Muscle layer of duodenum (tissue), 2 donors: ENCODE results near the gene COL25A1.

Source experiments
- H3K27ac ChIP-seq: one replicate; pipeline ENCODE4 v1.7.0; 2013; ENCODE audit warnings: mild to moderate bottlenecking, low read length
- H3K27me3 ChIP-seq: one replicate; pipeline ENCODE4 v1.7.0; 2013; ENCODE audit warnings: low read depth, mild to moderate bottlenecking, control low read depth, low read length
- H3K36me3 ChIP-seq, 2 donors: one replicate each; pipeline ENCODE4 v1.7.0; 2013; ENCODE audit warnings: low read length in 2 of 2, control low read depth in 1 of 2, mild to moderate bottlenecking in 1 of 2; ENCODE audit not compliant: insufficient read depth in 2 of 2, control insufficient read depth in 1 of 2
- H3K4me1 ChIP-seq, 2 donors: one replicate each; pipeline ENCODE4 v1.7.0; 2013; ENCODE audit warnings: low read length in 2 of 2, mild to moderate bottlenecking in 2 of 2, control low read depth in 1 of 2, moderate library complexity in 1 of 2; ENCODE audit not compliant: insufficient read depth in 2 of 2, control insufficient read depth in 1 of 2
- H3K4me3 ChIP-seq, 2 donors: one replicate each; pipeline ENCODE4 v1.7.0; 2013; ENCODE audit warnings: low read length in 2 of 2, low read depth in 1 of 2, mild to moderate bottlenecking in 1 of 2
- H3K9me3 ChIP-seq, 2 donors: one replicate each; pipeline ENCODE4 v1.7.0; 2013; ENCODE audit warnings: low read length in 2 of 2, control low read depth in 1 of 2, mild to moderate bottlenecking in 1 of 2; ENCODE audit not compliant: control insufficient read depth in 1 of 2
- donor health status: healthy.

Gene COL25A1

DNA sequence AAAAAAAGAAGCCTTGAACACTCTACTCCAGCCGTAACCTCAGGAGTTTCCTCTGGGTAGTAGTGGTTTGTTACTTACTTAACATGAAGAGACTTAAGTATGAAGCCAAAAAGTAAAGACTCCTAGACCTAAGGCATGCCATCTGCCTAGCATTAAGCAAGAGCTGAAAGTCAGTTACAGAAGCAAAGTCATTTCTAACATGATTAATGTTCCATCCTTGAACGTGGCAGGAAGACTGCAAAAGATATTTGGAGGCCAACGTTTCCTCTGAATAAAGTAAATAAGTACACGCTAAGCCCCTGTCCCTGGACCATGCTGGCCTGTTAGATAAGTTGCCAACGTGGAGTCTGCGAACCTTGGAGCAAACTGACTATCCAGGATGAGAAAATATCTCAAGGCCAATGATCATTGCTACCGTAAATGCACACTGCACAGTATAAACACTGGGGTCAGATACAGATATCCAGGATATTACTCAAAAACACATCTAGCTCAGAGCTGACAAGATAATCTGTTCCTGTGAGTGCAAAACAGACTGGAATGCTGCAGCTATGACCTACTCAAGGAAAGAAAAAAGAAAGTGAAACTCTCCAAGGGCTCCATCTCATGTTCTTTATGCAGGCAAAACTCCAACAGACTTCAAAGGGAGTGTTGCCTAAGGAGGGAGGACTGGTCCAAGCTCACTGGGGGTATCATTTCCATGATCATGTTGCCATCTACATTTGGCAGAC, 255.8 kb downstream of the COL25A1 start:
- Histone ChIP-seq H3K9me3 (no peaks in the 10 kb centered on the region), H3K36me3 (no peaks in the 10 kb centered on the region), H3K4me3 (peak overlapping the region; percentile 10 to 32), H3K27me3 (no peaks in the 10 kb centered on the region), H3K4me1 (no peaks in the 10 kb centered on the region), H3K27ac (no peak overlapping the region)

DNA sequence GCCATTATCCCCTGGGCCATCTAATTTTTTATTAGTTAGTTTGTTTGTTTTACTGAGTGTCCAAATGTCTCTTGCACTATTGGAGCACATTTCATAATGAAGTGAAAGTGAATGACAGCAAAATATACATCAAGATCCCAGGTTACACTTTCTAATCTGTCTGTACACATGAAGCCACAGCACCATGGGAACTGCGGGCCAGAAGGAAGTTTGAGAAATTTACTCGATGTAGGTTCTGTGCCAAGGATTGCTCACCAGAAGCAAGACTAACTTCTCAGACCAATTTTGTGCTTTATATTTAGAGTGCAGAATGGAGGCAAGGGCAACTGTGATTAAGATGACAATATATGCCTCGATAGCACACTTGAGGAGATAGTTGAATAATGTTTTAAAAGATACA, 258.0 kb downstream of the COL25A1 start:
- Histone ChIP-seq H3K4me1 (no peaks in the 10 kb centered on the region), H3K36me3 (no peaks in the 10 kb centered on the region), H3K27me3 (no peaks in the 10 kb centered on the region), H3K9me3 (no peaks in the 10 kb centered on the region), H3K27ac (no peak overlapping the region), H3K4me3 (no peak overlapping the region)

DNA sequence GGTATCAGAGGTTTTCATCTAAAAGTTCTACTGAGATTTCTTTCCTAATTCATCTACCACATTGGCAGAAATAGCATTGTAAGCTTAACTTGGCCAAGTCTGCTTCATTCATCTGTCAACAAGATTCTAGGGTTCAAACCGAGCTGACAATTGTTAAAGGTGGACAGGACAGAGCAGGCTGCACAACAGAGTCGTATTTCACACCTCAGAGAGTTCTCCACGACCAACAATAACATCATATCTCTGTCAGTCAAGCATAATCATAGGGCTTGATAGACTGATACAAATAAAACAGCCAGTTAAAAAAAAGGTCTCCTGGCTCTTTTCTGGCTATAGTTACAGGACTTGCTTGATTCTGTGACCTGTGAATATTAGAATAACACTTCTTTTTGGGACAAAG, 259.2 kb downstream of the COL25A1 start:
- H3K9me3 ChIP-seq = no peaks in the 10 kb centered on the region
- no peaks in the 10 kb centered on the region for H3K36me3 ChIP-seq
- no peaks in the 10 kb centered on the region for H3K27me3 ChIP-seq
- H3K4me1 ChIP-seq = no peaks in the 10 kb centered on the region
- H3K27ac ChIP-seq = no peak overlapping the region
- H3K4me3 ChIP-seq = no peak overlapping the region

DNA sequence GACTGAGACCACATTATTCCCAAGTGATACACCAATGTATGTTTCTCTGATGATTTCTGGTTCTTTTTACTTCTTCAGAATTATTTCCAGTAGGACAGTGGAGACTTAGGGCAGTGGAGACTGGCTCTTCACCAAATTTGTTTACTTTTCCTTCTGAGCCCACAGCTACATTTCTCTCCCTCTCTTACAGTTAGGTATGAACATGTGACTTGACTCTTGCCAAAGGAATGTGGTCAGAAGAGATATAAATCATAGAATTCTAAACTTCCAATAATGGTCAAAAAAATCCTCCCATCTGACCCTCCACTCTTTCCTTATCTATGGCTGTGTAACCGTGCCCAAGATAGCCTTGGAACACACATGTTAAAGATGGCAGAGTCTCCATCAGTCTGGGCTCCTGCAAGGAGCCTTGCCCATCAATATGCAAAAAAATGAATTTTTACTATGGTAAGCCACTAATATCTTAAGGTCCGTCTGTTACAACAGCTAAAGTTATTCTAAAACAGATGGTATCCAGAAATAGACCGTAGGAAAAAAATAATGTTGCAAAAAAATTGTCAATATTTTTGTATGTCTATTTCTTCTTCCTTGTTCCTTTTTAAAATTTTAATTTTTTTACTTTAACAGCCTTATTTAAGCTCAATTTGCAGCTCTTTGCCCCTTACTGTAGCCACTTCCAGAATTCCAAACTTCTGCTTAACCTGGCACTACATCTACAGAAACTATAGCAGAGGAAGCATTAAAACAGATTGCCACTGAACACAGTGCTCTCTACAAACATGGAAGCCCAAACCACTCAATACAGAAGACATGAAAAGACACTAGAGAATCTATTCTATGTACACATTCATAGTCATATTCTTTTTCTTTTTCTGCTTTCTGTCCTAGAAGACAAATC, 260.7 kb downstream of the COL25A1 start:
- Histone ChIP-seq H3K4me1 (no peaks in the 10 kb centered on the region), H3K4me3 (no peak overlapping the region), H3K27me3 (no peaks in the 10 kb centered on the region), H3K9me3 (no peaks in the 10 kb centered on the region), H3K27ac (no peak overlapping the region), H3K36me3 (no peaks in the 10 kb centered on the region)

DNA sequence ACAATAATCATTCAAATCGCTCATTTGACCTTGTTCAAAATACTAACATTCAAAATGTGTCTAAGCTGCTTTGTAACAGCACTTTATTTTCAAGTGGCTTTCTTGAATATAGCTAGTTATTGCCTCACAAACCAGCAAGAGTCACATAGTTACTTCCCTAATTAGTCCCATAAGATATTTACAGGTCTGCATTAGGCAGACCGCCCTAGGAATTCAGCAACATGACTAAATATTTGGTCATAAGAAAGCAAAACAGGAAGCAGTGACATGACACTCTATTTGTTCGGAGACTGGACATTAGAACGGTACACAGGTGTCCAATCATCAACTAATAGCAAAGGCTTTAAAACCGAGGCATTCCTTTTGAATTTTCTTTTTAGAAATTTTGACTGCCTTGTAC, 262.0 kb downstream of the COL25A1 start:
- Histone ChIP-seq H3K9me3 (no peaks in the 10 kb centered on the region), H3K27me3 (no peaks in the 10 kb centered on the region), H3K27ac (no peak overlapping the region), H3K4me1 (no peaks in the 10 kb centered on the region), H3K4me3 (no peak overlapping the region), H3K36me3 (no peaks in the 10 kb centered on the region)

DNA sequence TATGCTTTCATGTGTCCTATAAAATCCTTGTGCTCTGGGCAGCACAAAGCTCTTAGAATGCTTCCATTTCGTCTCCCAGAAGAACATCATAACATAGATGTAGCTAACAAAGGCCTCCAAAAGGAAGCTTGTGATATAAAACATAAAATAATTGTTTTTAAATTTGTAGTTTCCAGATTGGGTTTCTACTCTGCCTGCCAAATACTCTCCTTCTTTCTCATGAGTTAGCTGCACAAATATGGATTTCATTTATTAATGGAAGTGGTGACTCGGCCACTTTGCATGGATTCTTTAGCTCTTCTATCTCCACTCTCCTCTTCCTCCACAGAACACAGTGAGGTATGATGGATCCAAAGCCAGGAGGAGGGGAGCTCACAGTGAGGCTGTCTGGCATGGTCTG, 265.4 kb downstream of the COL25A1 start:
- H3K27me3 ChIP-seq = no peaks in the 10 kb centered on the region
- no peak overlapping the region for H3K27ac ChIP-seq
- no peaks in the 10 kb centered on the region for H3K4me1 ChIP-seq
- no peak overlapping the region for H3K4me3 ChIP-seq
- no peaks in the 10 kb centered on the region for H3K36me3 ChIP-seq
- no peaks in the 10 kb centered on the region for H3K9me3 ChIP-seq

DNA sequence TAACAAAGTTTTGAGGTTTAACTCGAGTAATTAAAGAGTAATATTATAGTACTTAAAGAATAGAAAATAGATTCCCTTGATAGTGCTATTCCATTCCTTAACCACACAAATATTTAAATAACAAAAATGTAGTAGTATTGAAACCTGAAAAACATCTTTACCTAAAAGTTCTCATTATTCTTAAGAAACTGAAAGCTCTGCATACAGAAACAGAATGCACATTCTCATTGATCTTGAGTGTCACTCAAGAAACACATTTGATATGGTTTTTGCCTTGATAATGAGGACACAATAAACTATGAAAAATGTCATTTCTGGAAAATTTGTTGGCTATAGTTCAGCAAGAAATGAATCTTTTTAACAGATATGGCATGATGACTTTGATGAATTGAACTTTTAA, 268.5 kb downstream of the COL25A1 start:
- Histone ChIP-seq H3K9me3 (no peaks in the 10 kb centered on the region), H3K4me3 (no peak overlapping the region), H3K36me3 (no peaks in the 10 kb centered on the region), H3K27me3 (no peaks in the 10 kb centered on the region), H3K27ac (no peak overlapping the region), H3K4me1 (no peaks in the 10 kb centered on the region)

DNA sequence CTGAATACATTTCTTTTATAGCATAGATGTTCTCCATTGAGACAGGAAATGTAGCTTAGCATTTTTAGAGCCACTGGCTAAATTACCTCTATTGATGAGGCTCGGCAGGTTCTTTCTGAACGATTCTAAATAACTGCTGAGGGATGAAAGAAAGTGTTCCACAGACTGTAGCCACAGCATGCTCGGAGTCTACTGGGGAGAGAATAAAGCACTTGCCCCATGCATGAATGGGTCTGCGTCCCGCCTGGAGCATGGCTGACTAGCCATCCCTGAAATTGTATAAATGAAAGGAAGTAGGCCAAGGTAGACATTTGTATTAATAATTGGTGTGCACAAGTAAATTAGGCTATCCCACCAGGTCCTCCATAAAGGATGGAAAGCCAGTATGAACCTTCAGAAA, 269.8 kb downstream of the COL25A1 start:
- Histone ChIP-seq H3K4me1 (no peaks in the 10 kb centered on the region), H3K4me3 (no peak overlapping the region), H3K9me3 (no peaks in the 10 kb centered on the region), H3K27ac (no peak overlapping the region), H3K36me3 (no peaks in the 10 kb centered on the region), H3K27me3 (no peaks in the 10 kb centered on the region)

DNA sequence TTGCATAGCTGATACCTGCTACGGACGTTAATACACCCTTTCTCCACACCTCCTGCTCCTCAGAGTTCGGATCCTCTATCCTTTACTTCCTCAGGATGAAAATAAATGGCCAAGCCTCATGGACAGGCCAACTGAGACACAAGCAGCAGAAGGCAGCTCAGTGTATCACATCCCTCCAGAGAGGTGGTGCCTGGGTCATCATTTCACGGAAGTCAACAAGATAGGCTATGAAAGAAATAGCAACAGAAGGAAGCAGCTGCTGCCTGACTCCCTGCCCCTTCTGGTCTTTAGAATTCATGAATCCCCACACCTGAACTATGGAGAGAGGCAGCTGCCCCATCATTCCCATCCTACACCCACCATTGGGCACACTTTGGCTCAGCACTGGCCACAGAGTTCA, 272.5 kb downstream of the COL25A1 start:
- Histone ChIP-seq H3K4me3 (no peak overlapping the region), H3K9me3 (no peaks in the 10 kb centered on the region), H3K27ac (no peak overlapping the region), H3K27me3 (no peaks in the 10 kb centered on the region), H3K36me3 (no peaks in the 10 kb centered on the region), H3K4me1 (no peaks in the 10 kb centered on the region)

DNA sequence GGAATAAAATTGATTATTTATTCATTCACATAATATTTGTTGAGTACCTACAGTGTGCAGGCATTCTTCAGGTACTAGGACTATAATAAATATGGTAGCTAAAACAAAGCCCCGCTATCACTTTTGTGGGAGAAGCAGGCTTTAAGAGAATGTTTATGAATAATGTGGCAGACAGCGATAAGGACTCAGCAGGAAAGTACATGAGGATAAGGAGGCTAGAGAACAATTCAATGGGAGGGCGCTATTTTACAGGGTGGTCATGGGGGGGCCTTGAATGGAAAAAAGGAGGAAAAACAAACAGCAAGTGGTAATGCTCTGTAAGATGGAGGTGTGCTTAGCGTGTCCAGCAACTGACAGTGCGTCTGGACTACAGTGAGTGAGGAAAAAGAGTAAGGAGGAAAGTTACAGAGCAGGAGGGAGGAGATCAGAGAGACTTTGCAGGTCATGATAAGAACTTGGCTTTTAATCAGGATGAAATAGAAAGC, 275.4 kb downstream of the COL25A1 start:
- Histone ChIP-seq H3K27me3 (no peaks in the 10 kb centered on the region), H3K4me1 (no peaks in the 10 kb centered on the region), H3K9me3 (peaks cover 0 to 5% of the 10 kb centered on the region in 2 donors), H3K4me3 (no peak overlapping the region), H3K36me3 (no peaks in the 10 kb centered on the region), H3K27ac (no peak overlapping the region)

DNA sequence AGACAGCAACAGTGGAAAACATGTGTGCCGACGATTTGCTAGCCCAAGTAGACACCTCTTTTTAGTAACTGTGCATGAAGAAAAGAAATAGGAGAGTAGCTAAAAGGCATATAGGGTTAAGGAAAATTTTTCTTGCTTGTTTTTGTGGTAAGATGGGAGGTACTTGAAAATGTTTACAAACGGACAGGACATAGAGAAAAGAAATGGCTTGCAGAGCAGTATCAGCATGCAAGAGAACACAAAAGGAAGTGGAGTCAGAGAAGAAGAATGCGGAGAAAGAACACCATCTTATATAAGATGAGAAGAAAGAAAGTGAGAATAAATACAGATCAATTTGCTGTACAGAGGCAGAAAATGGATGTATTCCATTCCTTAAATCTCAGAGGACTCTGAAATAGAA, 275.9 kb downstream of the COL25A1 start:
- Histone ChIP-seq H3K4me1 (no peaks in the 10 kb centered on the region), H3K9me3 (peaks cover 0 to 5% of the 10 kb centered on the region in 2 donors), H3K27me3 (no peaks in the 10 kb centered on the region), H3K4me3 (no peak overlapping the region), H3K27ac (no peak overlapping the region), H3K36me3 (no peaks in the 10 kb centered on the region)
